Muscle of leg (tissue), 11 donors: ENCODE measurements around the gene FAM131B. TPM values are rescaled to one million over a fixed set of nuclear protein-coding genes. Genes with fewer than 3 reads are reported as not detected.

ENCODE experiments used
- DNase-seq: peaks from one replicate; pipeline ENCODE4 v3.0.0; 2013
- H3K27ac ChIP-seq: one replicate; pipeline ENCODE4 v1.5.1; 2013; ENCODE audit warnings: mild to moderate bottlenecking, low read length, control low read depth
- H3K27me3 ChIP-seq: one replicate; pipeline ENCODE4 v1.6.1; 2013; ENCODE audit warnings: low read length; ENCODE audit not compliant: control insufficient read depth, insufficient read depth
- H3K36me3 ChIP-seq: one replicate; pipeline ENCODE4 v1.6.1; 2013; ENCODE audit warnings: low read length; ENCODE audit not compliant: control insufficient read depth, insufficient read depth
- H3K4me1 ChIP-seq: one replicate; pipeline ENCODE4 v1.6.1; 2013; ENCODE audit warnings: low read length; ENCODE audit not compliant: control insufficient read depth, insufficient read depth
- H3K4me3 ChIP-seq: one replicate; pipeline ENCODE4 v1.5.1; 2013; ENCODE audit warnings: low read length, control low read depth
- H3K9me3 ChIP-seq: replicated peaks from 2 replicates; pipeline ENCODE4 v1.6.1; 2013; ENCODE audit warnings: low read depth, low read length; ENCODE audit not compliant: control insufficient read depth
- WGBS: methylation state at CpG from one replicate; pipeline ENCODE4 v1.1.5; 2013; ENCODE audit warnings: missing lambda C conversion rate; ENCODE audit not compliant: insufficient coverage; 5-methylcytosine and 5-hydroxymethylcytosine counted together
- polyA plus RNA-seq, 8 donors: library from polyadenylated mRNA; unstranded; fragments of 120-200 nt; gene quantifications; one replicate each; pipeline versions ENCODE4 v1.2.1 to v1.2.3, GENCODE V29; 2013; ENCODE audit warnings: inconsistent platforms in 1 of 8, low replicate concordance in 1 of 8; ENCODE audit not compliant: insufficient read length in 8 of 8, insufficient read depth in 1 of 8
- total RNA-seq: library from RNA; stranded (reverse); fragments of 120-200 nt; gene quantifications from one replicate; pipeline ENCODE4 v1.2.4, GENCODE V29; 2013

The FAM131B gene
- total and polyA plus RNA-seq, 9 donors: 1.4 to 2.6 (median 2.0) TPM

GRCh38 chr7:143343596-143343995, 18.9 kb downstream of the FAM131B start:
- peaks cover 12% of the 10 kb centered on the region for H3K27me3 ChIP-seq
- H3K36me3 ChIP-seq: no peaks in the 10 kb centered on the region
- H3K9me3 ChIP-seq: no peaks in the 10 kb centered on the region
- DNase-seq: no peak
- H3K4me1 ChIP-seq: no peaks in the 10 kb centered on the region
- no peak overlapping the region for H3K4me3 ChIP-seq
- no peak overlapping the region for H3K27ac ChIP-seq
- WGBS: 40% methylated on average over 2 of the region's 3 CpGs

GRCh38 chr7:143341842-143342241, 20.7 kb downstream of the FAM131B start:
- Histone ChIP-seq H3K4me3 (no peak overlapping the region), H3K27ac (no peak overlapping the region), H3K9me3 (no peaks in the 10 kb centered on the region), H3K4me1 (no peaks in the 10 kb centered on the region), H3K27me3 (peaks cover 12% of the 10 kb centered on the region), H3K36me3 (no peaks in the 10 kb centered on the region)
- DNase-seq: no peak
- 90% methylated on average over 7 of the region's 8 CpGs for WGBS

GRCh38 chr7:143337216-143337615, 25.3 kb downstream of the FAM131B start:
- Histone ChIP-seq H3K4me1 (no peaks in the 10 kb centered on the region), H3K4me3 (no peak overlapping the region), H3K9me3 (no peaks in the 10 kb centered on the region), H3K36me3 (no peaks in the 10 kb centered on the region), H3K27ac (no peak overlapping the region), H3K27me3 (peaks cover 6% of the 10 kb centered on the region)
- no peak for DNase-seq
- whole genome bisulfite sequencing: no CpG with 5 or more reads among the region's 3 CpGs

GRCh38 chr7:143334244-143334643, 28.3 kb downstream of the FAM131B start:
- no peak overlapping the region for H3K27ac ChIP-seq

GRCh38 chr7:143331179-143331801, 31.2 kb downstream of the FAM131B start:
- H3K36me3 ChIP-seq: no peaks in the 10 kb centered on the region
- no peaks in the 10 kb centered on the region for H3K27me3 ChIP-seq
- no peak overlapping the region for H3K4me3 ChIP-seq
- H3K9me3 ChIP-seq: no peaks in the 10 kb centered on the region
- WGBS: 88% methylated on average over 2 of the region's 8 CpGs
- no peaks in the 10 kb centered on the region for H3K4me1 ChIP-seq
- no peak overlapping the region for H3K27ac ChIP-seq
- DNase-seq: peak; percentile 38

More at GRCh38 chr7:143334244-143334643, 28.3 kb downstream of the FAM131B start:
- H3K36me3 ChIP-seq: no peaks in the 10 kb centered on the region
- WGBS: no CpG with 5 or more reads among the region's 1 CpG
- no peak overlapping the region for H3K4me3 ChIP-seq
- peaks cover 6% of the 10 kb centered on the region for H3K27me3 ChIP-seq
- no peaks in the 10 kb centered on the region for H3K9me3 ChIP-seq
- DNase-seq: no peak
- H3K4me1 ChIP-seq: no peaks in the 10 kb centered on the region

- Histone ChIP-seq H3K27ac (no peak overlapping the region), H3K9me3 (no peaks in the 10 kb centered on the region), H3K27me3 (no peaks in the 10 kb centered on the region), H3K36me3 (no peaks in the 10 kb centered on the region), H3K4me1 (no peaks in the 10 kb centered on the region), H3K4me3 (no peak overlapping the region)
- WGBS: 83% methylated on average over 6 of the region's 10 CpGs
- no peak for DNase-seq
Measured at GRCh38 chr7:143329471-143330170, 32.9 kb downstream of the FAM131B start.

- 84% methylated on average over 5 of the region's 5 CpGs for WGBS
- H3K36me3 ChIP-seq: no peaks in the 10 kb centered on the region
- no peaks in the 10 kb centered on the region for H3K27me3 ChIP-seq
- no peak overlapping the region for H3K4me3 ChIP-seq
- H3K4me1 ChIP-seq: peaks cover 7% of the 10 kb centered on the region
- no peaks in the 10 kb centered on the region for H3K9me3 ChIP-seq
- H3K27ac ChIP-seq: no peak overlapping the region
- no peak for DNase-seq
Measured at GRCh38 chr7:143327903-143328302, 34.6 kb downstream of the FAM131B start.

GRCh38 chr7:143325240-143325639, 37.3 kb downstream of the FAM131B start:
- WGBS: no CpG with 5 or more reads among the region's 2 CpGs

GRCh38 chr7:143323653-143324052, 38.9 kb downstream of the FAM131B start:
- no peak overlapping the region for H3K27ac ChIP-seq
- no peaks in the 10 kb centered on the region for H3K27me3 ChIP-seq
- no peak overlapping the region for H3K4me3 ChIP-seq
- no peaks in the 10 kb centered on the region for H3K9me3 ChIP-seq
- no peak for DNase-seq
- 44% methylated on average over 6 of the region's 12 CpGs for WGBS
- no peaks in the 10 kb centered on the region for H3K36me3 ChIP-seq
- peaks cover 20% of the 10 kb centered on the region for H3K4me1 ChIP-seq

More at GRCh38 chr7:143325240-143325639, 37.3 kb downstream of the FAM131B start:
- H3K4me3 ChIP-seq: no peak overlapping the region
- H3K9me3 ChIP-seq: no peaks in the 10 kb centered on the region
- DNase-seq: no peak
- no peaks in the 10 kb centered on the region for H3K27me3 ChIP-seq
- no peaks in the 10 kb centered on the region for H3K36me3 ChIP-seq
- peaks cover 16% of the 10 kb centered on the region for H3K4me1 ChIP-seq
- no peak overlapping the region for H3K27ac ChIP-seq

- DNase-seq: peak; percentile 60
- Histone ChIP-seq H3K9me3 (no peaks in the 10 kb centered on the region), H3K4me1 (peaks cover 24% of the 10 kb centered on the region), H3K4me3 (no peak overlapping the region), H3K36me3 (no peaks in the 10 kb centered on the region), H3K27ac (peak overlapping the region; percentile 7), H3K27me3 (no peaks in the 10 kb centered on the region)
- 56% methylated on average over 18 of the region's 23 CpGs for WGBS
Measured at GRCh38 chr7:143322760-143323633, 39.5 kb downstream of the FAM131B start.
